Mucosa of rectum (tissue), 2 donors: Measurements from ENCODE around the gene CCDC91.

ENCODE experiments used
- H3K27ac ChIP-seq, 2 donors: one replicate each; pipeline ENCODE4 v1.7.0; 2013; ENCODE audit warnings: inconsistent platforms in 2 of 2, low read depth in 2 of 2, low read length in 2 of 2
- H3K27me3 ChIP-seq, 2 donors: one replicate each; pipeline ENCODE4 v1.7.0; 2013; ENCODE audit warnings: low read length in 2 of 2; ENCODE audit not compliant: control insufficient read depth in 2 of 2, insufficient read depth in 2 of 2
- H3K36me3 ChIP-seq, 2 donors: one replicate each; pipeline ENCODE4 v1.7.0; 2013; ENCODE audit warnings: low read length in 2 of 2; ENCODE audit not compliant: control insufficient read depth in 2 of 2, insufficient read depth in 2 of 2
- H3K4me1 ChIP-seq, 2 donors: one replicate each; pipeline ENCODE4 v1.7.0; 2013; ENCODE audit warnings: low read length in 2 of 2, mild to moderate bottlenecking in 1 of 2; ENCODE audit not compliant: control insufficient read depth in 2 of 2, insufficient read depth in 2 of 2
- H3K4me3 ChIP-seq, 2 donors: one replicate each; pipeline ENCODE4 v1.7.0; 2013; ENCODE audit warnings: low read length in 2 of 2
- H3K9ac ChIP-seq, 2 donors: one replicate each; pipeline ENCODE4 v1.7.0; 2013; ENCODE audit warnings: low read length in 2 of 2, low read depth in 1 of 2, mild to moderate bottlenecking in 1 of 2
- H3K9me3 ChIP-seq, 2 donors: one replicate each; pipeline ENCODE4 v1.7.0; 2013; ENCODE audit warnings: low read length in 2 of 2; ENCODE audit not compliant: control insufficient read depth in 2 of 2
- donor health status: healthy.
- donor health status: Normal muscosa, but diverticular disease.

CCDC91 gene, protein sequence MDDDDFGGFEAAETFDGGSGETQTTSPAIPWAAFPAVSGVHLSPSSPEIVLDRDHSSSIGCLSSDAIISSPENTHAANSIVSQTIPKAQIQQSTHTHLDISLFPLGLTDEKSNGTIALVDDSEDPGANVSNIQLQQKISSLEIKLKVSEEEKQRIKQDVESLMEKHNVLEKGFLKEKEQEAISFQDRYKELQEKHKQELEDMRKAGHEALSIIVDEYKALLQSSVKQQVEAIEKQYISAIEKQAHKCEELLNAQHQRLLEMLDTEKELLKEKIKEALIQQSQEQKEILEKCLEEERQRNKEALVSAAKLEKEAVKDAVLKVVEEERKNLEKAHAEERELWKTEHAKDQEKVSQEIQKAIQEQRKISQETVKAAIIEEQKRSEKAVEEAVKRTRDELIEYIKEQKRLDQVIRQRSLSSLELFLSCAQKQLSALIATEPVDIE

DNA sequence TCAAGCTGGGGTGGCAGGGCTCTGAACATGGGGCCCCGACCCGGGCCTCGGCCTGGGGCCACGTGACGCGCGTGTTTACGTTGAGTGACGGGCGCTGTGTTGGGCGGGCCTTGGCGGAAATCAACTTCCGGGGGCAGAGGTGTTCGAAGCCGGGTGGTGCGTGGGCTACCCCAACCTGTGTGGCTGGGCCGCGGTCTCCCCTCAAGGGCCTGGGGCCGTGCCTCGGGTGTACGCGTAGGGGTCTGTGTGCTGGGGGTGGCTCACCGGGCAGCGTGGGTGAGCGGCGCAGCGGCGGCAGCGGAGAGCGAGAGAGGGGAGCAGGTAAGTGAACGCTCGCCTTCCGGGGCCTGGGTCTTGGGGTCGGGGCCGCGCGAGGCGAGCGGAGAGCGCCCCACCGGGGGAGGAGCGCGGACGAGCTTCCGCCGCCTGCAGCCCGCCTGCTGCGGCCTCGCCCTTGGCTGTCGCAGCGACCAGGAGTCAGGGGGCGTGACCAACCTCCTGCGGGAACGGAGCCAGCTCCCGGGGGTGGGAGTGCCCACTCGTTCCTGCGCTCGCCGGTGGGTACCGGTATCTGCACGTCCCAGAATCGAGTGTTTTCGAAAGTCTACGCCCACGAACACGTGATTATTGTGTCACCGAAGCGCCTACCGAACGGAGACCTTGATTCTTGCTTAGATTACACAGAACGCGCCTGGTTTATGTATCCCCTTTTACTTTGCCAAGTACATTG is at the start of gene CCDC91:
Gene CCDC91, plus strand, starts transcription at position 136 of the 730 bp plus-strand sequence. CDS start 66,760 bp downstream, outside the sequence.
- peaks cover 6 to 7% of the 10 kb centered on the region in 2 donors for H3K4me1 ChIP-seq
- H3K27ac ChIP-seq: peak within 1 kb of the TSS; percentile 99
- H3K9me3 ChIP-seq: no peaks in the 10 kb centered on the region
- H3K36me3 ChIP-seq: no peaks in the 10 kb centered on the region
- peak within 1 kb of the TSS; percentile 97 to 98 for H3K9ac ChIP-seq
- no peaks in the 10 kb centered on the region for H3K27me3 ChIP-seq
- H3K4me3 ChIP-seq: peak within 1 kb of the TSS; percentile 98 to 99

DNA sequence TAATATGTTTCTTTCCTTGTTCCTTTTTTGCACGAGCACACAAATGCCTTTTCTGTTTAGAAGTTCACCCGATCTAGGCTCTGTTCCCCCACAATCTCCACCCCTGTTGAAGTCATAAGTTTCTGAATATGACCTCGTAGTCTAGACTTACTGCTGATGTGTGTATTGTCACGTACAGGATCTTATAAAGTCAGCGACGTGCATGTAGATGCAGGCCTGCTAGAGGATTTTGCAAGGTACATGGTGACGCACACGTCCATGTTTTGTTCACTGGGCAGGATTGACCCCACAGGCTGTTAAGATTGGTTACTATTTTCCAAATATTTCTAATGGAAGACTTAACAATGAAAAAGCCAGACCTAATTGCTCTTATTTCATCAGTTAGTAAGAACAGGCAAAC is 46.2 kb upstream of the CCDC91 start:
- Histone ChIP-seq H3K4me1 (no peaks in the 10 kb centered on the region), H3K4me3 (no peak overlapping the region), H3K9me3 (no peaks in the 10 kb centered on the region), H3K27ac (no peak overlapping the region), H3K27me3 (no peaks in the 10 kb centered on the region), H3K9ac (no peak overlapping the region), H3K36me3 (no peaks in the 10 kb centered on the region)

- Histone ChIP-seq H3K36me3 (no peaks in the 10 kb centered on the region), H3K4me3 (no peak overlapping the region), H3K27ac (no peak overlapping the region), H3K9ac (no peak overlapping the region), H3K9me3 (no peaks in the 10 kb centered on the region), H3K27me3 (no peaks in the 10 kb centered on the region), H3K4me1 (no peaks in the 10 kb centered on the region)
Observed at GRCh38 chr12:28144532-28144931, 45.7 kb upstream of the CCDC91 start.

DNA sequence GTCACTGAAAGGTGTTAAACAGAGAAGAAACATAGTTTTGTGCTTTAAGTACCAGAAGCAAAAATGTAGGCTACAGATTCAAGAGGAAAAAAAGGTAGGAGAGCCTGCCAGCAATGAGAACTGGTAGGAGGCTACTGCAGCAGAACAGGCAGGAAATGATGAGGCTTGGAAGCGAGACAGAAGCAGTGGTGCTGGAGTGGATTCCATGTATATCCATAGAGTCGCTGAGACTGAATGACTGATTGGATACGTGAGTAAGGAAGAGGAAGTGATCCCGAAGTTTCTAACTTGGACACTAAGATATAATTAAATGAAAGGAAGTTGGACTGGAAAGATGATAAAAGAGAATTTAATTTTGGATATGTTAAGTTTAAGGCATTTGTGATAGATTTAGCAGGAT is 45.0 kb upstream of the CCDC91 start:
- no peak overlapping the region for H3K4me3 ChIP-seq
- no peaks in the 10 kb centered on the region for H3K4me1 ChIP-seq
- H3K36me3 ChIP-seq: no peaks in the 10 kb centered on the region
- H3K9me3 ChIP-seq: no peaks in the 10 kb centered on the region
- no peak overlapping the region for H3K9ac ChIP-seq
- no peaks in the 10 kb centered on the region for H3K27me3 ChIP-seq
- no peak overlapping the region for H3K27ac ChIP-seq

- Histone ChIP-seq H3K9me3 (no peaks in the 10 kb centered on the region), H3K27ac (no peak overlapping the region), H3K36me3 (no peaks in the 10 kb centered on the region), H3K9ac (no peak overlapping the region), H3K4me3 (no peak overlapping the region), H3K4me1 (no peaks in the 10 kb centered on the region), H3K27me3 (no peaks in the 10 kb centered on the region)
Observed at GRCh38 chr12:28149279-28149678, 41.0 kb upstream of the CCDC91 start.

GRCh38 chr12:28156362-28156761 is 33.9 kb upstream of the CCDC91 start:
- H3K9me3 ChIP-seq: no peaks in the 10 kb centered on the region
- no peaks in the 10 kb centered on the region for H3K36me3 ChIP-seq

DNA sequence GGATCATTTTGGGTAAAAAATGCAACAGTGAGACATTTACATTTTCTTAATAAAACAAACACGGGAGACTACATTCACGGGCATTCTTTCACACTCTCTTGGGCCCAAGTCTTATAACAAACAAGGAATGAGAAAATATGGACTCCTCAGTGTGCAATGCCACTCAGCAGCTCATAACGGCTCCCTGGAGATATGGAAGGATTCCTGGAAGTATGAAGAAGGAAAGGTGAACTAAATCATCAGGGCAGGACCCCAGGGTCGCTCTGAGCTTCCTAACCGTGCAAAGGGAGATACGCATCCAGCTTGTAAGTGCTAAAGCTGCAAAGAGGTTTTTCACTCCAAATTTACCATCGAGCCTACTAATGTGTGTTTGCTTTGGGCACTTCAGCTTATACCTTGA is 33.5 kb upstream of the CCDC91 start:
- H3K9ac ChIP-seq: no peak overlapping the region
- H3K27me3 ChIP-seq: no peaks in the 10 kb centered on the region
- no peak overlapping the region for H3K4me3 ChIP-seq
- H3K27ac ChIP-seq: no peak overlapping the region
- H3K4me1 ChIP-seq: no peaks in the 10 kb centered on the region
- no peaks in the 10 kb centered on the region for H3K36me3 ChIP-seq
- H3K9me3 ChIP-seq: no peaks in the 10 kb centered on the region

More at GRCh38 chr12:28156362-28156761, 33.9 kb upstream of the CCDC91 start:
- no peaks in the 10 kb centered on the region for H3K4me1 ChIP-seq
- no peaks in the 10 kb centered on the region for H3K27me3 ChIP-seq
- no peak overlapping the region for H3K27ac ChIP-seq
- H3K4me3 ChIP-seq: no peak overlapping the region
- H3K9ac ChIP-seq: no peak overlapping the region

GRCh38 chr12:28158353-28158752 is 31.9 kb upstream of the CCDC91 start:
- Histone ChIP-seq H3K4me1 (no peaks in the 10 kb centered on the region), H3K4me3 (no peak overlapping the region), H3K9me3 (no peaks in the 10 kb centered on the region), H3K9ac (no peak overlapping the region), H3K27me3 (no peaks in the 10 kb centered on the region), H3K27ac (no peak overlapping the region), H3K36me3 (no peaks in the 10 kb centered on the region)

- Histone ChIP-seq H3K27me3 (no peaks in the 10 kb centered on the region), H3K27ac (no peak overlapping the region), H3K4me3 (no peak overlapping the region), H3K4me1 (no peaks in the 10 kb centered on the region), H3K9me3 (no peaks in the 10 kb centered on the region), H3K36me3 (no peaks in the 10 kb centered on the region), H3K9ac (no peak overlapping the region)
Observed at GRCh38 chr12:28159688-28160087, 30.6 kb upstream of the CCDC91 start.

DNA sequence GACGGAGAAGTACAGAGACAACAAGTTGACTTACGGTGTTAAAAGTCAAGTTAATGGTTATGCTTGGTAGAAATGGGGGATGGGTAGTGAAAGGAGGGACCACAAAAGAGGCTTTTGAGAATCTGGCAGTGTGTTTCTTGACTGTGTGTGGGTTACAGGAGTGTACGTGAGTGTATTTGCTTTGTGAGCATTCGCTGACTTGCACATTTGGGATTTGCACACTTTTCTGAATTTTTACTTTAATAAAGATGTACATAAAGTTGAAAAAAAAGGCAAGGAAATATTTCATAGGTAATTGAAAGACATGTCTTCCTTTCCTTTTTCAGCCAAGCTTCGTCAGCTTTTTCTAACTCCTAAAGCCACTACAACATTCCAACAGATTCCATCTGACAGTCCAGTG is 28.6 kb upstream of the CCDC91 start:
- H3K4me3 ChIP-seq: no peak overlapping the region
- no peaks in the 10 kb centered on the region for H3K27me3 ChIP-seq

More for the DNA sequence above, 28.6 kb upstream of the CCDC91 start:
- Histone ChIP-seq H3K27ac (no peak overlapping the region), H3K4me1 (no peaks in the 10 kb centered on the region), H3K9ac (no peak overlapping the region), H3K9me3 (no peaks in the 10 kb centered on the region), H3K36me3 (no peaks in the 10 kb centered on the region)
